GM06990 (cell line): ENCODE measurements around the gene TMEM163.
"Not testable (repeated sequence)": the region's sequence is repeated elsewhere in the genome, so short reads cannot be mapped to it uniquely, and the experiment has no call there.

Experiments used
- DNase-seq: peaks from one replicate; pipeline ENCODE4 v3.0.0-alpha.2; 2011; ENCODE audit not compliant: insufficient read length; ENCODE audit errors: extremely low read depth
- H3K27me3 ChIP-seq: replicated peaks from 2 replicates; pipeline ENCODE4 v1.6.0; 2011; ENCODE audit warnings: low read length; ENCODE audit not compliant: control insufficient read depth, insufficient read depth
- H3K36me3 ChIP-seq: 2 replicates; pipeline ENCODE4 v1.5.1; 2011; ENCODE audit warnings: low read length; ENCODE audit not compliant: control insufficient read depth, insufficient read depth
- H3K4me3 ChIP-seq: replicated peaks from 2 replicates; pipeline ENCODE4 v1.5.1; 2011; ENCODE audit warnings: low read depth, mild to moderate bottlenecking, control low read depth, low read length
- TF ChIP-seq, protein P1 (sequence below): IDR thresholded peaks from 2 replicates; pipeline ENCODE4 v1.5.1; 2011; ENCODE audit warnings: low read length, control low read depth, mild to moderate bottlenecking, inconsistent platforms; ENCODE audit not compliant: insufficient read depth, poor library complexity, severe bottlenecking

TMEM163 gene

DNA sequence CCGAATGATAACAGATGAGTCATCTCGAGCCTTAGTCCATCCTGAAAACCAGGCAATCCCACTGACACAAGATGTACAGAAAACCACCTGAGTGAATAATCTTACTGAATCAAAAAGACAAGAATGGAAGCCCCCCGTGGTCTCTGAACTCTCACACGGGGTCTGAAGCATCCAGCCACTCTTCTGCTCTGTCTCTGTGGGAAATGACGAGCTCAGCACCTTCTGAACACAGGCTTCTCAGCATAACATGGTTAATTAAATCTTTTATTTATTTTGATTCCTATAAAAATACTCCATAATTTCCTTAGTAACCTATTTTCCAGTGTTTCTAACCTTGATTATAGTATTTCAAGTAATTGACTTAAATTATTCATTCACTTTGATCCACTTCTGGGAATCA lies 203.7 kb downstream of the TMEM163 start:
- H3K36me3 ChIP-seq = no peaks in the 10 kb centered on the region
- TF ChIP-seq, protein P1, sequence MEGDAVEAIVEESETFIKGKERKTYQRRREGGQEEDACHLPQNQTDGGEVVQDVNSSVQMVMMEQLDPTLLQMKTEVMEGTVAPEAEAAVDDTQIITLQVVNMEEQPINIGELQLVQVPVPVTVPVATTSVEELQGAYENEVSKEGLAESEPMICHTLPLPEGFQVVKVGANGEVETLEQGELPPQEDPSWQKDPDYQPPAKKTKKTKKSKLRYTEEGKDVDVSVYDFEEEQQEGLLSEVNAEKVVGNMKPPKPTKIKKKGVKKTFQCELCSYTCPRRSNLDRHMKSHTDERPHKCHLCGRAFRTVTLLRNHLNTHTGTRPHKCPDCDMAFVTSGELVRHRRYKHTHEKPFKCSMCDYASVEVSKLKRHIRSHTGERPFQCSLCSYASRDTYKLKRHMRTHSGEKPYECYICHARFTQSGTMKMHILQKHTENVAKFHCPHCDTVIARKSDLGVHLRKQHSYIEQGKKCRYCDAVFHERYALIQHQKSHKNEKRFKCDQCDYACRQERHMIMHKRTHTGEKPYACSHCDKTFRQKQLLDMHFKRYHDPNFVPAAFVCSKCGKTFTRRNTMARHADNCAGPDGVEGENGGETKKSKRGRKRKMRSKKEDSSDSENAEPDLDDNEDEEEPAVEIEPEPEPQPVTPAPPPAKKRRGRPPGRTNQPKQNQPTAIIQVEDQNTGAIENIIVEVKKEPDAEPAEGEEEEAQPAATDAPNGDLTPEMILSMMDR = no peak
- DNase-seq = no peak

DNA sequence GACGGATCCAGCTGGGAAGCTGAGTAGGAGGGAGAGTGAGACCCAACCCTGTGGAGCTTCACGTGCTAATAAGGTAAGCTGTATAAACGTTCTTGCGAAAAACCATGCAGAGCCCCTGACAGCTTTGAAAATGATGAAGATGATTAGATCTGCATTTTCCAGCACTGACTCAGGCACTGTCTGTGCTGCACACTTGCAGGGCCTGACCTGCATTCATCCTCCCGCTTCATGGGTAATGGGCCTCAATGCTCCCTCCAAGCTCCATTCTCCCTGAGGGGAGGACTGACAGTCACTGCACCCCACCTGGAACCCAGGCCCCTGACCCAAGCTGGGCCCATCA lies 205.4 kb downstream of the TMEM163 start:
- DNase-seq = no peak
- Histone ChIP-seq H3K27me3 (peaks cover 1% of the 10 kb centered on the region), H3K4me3 (no peak overlapping the region), H3K36me3 (no peaks in the 10 kb centered on the region)
- TF ChIP-seq, protein P1 = no peak

More for the DNA sequence above, 203.7 kb downstream of the TMEM163 start:
- H3K4me3 ChIP-seq = no peak overlapping the region
- H3K27me3 ChIP-seq = peaks cover 1% of the 10 kb centered on the region

DNA sequence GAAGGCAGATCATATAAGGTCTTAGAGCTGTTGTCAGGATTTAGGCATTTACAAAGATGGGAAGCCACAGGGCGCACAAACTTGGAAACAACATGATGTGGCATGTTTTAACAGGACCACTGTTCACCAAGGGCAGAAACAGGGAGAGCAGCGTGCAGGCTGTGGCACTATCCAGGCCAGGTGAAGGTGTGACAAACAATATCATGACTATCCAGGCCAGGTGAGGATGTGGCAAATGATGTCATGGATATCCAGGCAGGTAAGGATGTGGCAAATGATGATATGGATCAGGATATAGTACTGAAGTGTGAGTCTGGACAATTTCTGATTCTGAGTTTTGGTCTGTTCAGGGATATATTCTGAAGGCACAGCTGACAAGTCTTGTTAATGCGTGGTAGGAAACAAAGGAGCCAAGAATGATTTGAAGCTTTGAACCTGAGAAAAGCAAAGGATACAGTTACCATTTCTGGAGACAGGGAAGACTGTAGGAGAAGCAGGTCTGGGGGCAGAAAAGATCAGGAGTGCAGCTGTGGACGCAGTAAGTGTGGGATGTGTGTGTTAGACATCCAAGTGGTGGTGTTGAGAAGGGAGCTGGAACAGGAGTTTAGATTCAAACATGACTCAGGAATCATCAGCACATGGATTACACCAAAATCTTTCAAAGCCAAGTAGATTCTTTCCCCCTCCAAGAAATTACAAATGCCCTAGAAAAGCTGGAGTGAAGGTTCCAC lies 205.9 kb downstream of the TMEM163 start:
- DNase-seq = no peak
- no peaks in the 10 kb centered on the region for H3K36me3 ChIP-seq
- TF ChIP-seq, protein P1 = no peak
- peaks cover 1% of the 10 kb centered on the region for H3K27me3 ChIP-seq
- H3K4me3 ChIP-seq = no peak overlapping the region

DNA sequence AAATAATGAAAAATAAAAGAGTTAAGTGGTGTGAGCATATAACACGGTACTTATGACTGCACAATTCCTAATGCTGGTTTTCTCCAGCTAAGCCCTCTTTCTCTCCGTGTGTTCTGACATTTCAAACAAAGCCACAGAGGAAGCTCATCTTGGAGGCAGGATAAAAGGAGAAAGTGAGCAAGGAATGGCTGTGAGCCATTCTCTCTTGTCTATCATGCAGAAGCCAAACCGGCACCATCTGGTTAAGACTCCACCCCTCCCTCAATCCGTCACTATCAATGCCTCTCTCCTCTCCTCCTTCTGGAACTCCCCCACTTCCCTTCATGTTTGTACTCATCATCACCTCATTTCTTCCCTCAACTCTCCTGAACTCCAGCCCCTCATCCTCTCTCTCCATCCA lies 210.4 kb downstream of the TMEM163 start:
- peaks cover 1% of the 10 kb centered on the region for H3K27me3 ChIP-seq
- H3K4me3 ChIP-seq = no peak overlapping the region
- H3K36me3 ChIP-seq = no peaks in the 10 kb centered on the region
- TF ChIP-seq, protein P1 = no peak
- no peak for DNase-seq

DNA sequence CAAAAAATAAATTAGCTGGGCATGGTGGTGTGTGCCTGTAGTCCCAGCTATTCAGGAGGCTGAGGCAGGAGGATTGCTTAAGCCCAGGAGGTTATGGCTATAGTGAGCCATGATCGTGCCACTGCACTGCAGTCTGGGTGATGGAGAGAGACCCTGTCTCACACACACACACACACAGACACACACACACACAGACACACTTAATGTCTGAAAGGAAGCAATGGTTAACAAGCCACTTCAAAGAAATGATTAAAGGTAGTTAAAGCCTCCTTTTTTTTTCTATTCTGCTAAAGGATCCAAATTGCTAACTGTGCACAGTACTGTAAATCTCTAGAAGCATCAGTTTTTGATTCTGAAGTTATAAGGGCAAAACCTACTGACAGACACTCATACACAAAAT lies 211.1 kb downstream of the TMEM163 start:
- TF ChIP-seq, protein P1 = no peak
- DNase-seq = no peak
- no peak overlapping the region for H3K4me3 ChIP-seq
- no peaks in the 10 kb centered on the region for H3K36me3 ChIP-seq
- peaks cover 1% of the 10 kb centered on the region for H3K27me3 ChIP-seq

DNA sequence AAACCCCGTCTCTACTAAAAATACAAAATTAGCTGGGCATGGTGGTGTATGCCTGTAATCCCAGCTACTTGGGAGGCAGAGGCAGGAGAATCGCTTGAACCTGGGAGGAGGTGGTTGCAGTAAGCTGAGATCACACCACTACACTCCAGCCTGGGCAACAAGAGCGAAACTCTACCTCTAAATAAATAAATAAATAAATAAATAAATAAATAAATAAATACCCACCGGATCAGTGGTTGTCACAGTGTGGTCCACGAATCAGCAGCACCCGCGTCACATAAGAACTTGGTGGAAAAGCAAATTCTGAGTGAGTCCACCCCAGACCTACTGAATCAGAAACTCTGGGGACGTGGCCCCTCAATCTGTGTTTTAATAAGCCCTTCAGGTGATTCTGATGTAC lies 211.6 kb downstream of the TMEM163 start:
- not testable (repeated sequence) for DNase-seq, H3K36me3 ChIP-seq, H3K4me3 ChIP-seq, H3K27me3 ChIP-seq
